GM19455 (cell line): Measurements from ENCODE around the gene BANF2.

ENCODE experiments used
- ATAC-seq: cut with Tn5 transposase; IDR thresholded peaks from one replicate; pipeline ENCODE4 v1.9.1; 2021; ENCODE audit not compliant: unreplicated experiment

The BANF2 gene

GRCh38 chr20:17708675-17709360 lies 9.1 kb downstream of the BANF2 start:
- no peak for ATAC-seq

GRCh38 chr20:17709361-17710293 lies 9.9 kb downstream of the BANF2 start:
- no peak for ATAC-seq

GRCh38 chr20:17710379-17711266 lies 10.9 kb downstream of the BANF2 start:
- ATAC-seq = no peak

- no peak for ATAC-seq
These were observed 11.5 kb downstream of the BANF2 start for GRCh38 chr20:17711267-17711627.

GRCh38 chr20:17712201-17712600 lies 12.4 kb downstream of the BANF2 start:
- ATAC-seq = no peak

- no peak for ATAC-seq
These were observed 12.9 kb downstream of the BANF2 start for GRCh38 chr20:17712708-17713107.

- ATAC-seq = no peak
These were observed 14.8 kb downstream of the BANF2 start for GRCh38 chr20:17714597-17714996.

GRCh38 chr20:17715075-17715474 lies 15.3 kb downstream of the BANF2 start:
- no peak for ATAC-seq

- no peak for ATAC-seq
These were observed 16.6 kb downstream of the BANF2 start for GRCh38 chr20:17716331-17716730.

GRCh38 chr20:17720755-17721154 lies 21.0 kb downstream of the BANF2 start:
- ATAC-seq = no peak

- ATAC-seq = no peak
These were observed 22.2 kb downstream of the BANF2 start for GRCh38 chr20:17721802-17722486.

GRCh38 chr20:17722493-17723300 lies 22.9 kb downstream of the BANF2 start:
- no peak for ATAC-seq

GRCh38 chr20:17723301-17723691 lies 23.5 kb downstream of the BANF2 start:
- ATAC-seq = no peak

GRCh38 chr20:17725094-17725835 lies 25.5 kb downstream of the BANF2 start:
- ATAC-seq = no peak

GRCh38 chr20:17726902-17727301 lies 27.1 kb downstream of the BANF2 start:
- ATAC-seq = no peak

GRCh38 chr20:17727351-17727750 lies 27.6 kb downstream of the BANF2 start:
- ATAC-seq = no peak

GRCh38 chr20:17728074-17728473 lies 28.3 kb downstream of the BANF2 start:
- ATAC-seq = no peak

GRCh38 chr20:17730071-17730470 lies 30.3 kb downstream of the BANF2 start:
- no peak for ATAC-seq

- ATAC-seq = no peak
These were observed 31.5 kb downstream of the BANF2 start for GRCh38 chr20:17731233-17731632.
